Measurements from ENCODE around the gene RPS14. TPM values are rescaled to one million over a fixed set of nuclear protein-coding genes. Genes with fewer than 3 reads are reported as not detected.

Gene RPS14
- total and polyA plus RNA-seq, 2 of the 4 experiments (the other 2 are of a cell fraction), result 6,296 to 7,310 TPM

- BruUV-seq (replicated peaks), result no TSS peak
- peaks cover 5% of the 10 kb centered on the region; the same call in 1 of the 2 replicates for H3K9me1 ChIP-seq (ENCODE audit: insufficient read depth, low read length)
- no peak overlapping the region for H3K56ac ChIP-seq (ENCODE audit: extremely low read depth, insufficient read depth, low read length)
- H3K9ac ChIP-seq (ENCODE audit: low read depth, low read length), result no peak overlapping the region
- peaks cover 25 to 43% of the 10 kb centered on the region in 2 experiments for H3K79me1 ChIP-seq (ENCODE audit: low read depth in 1 of 2, low read length in 2 of 2)
- TF ChIP-seq BHLHE40 (IDR thresholded peaks at IDR 0.05; ENCODE audit: low read depth, low read length) (no peak), CHD1 (IDR thresholded peaks at IDR 0.05; ENCODE audit: low read depth, low read length) (no peak), POLR2A (IDR thresholded peaks at IDR 0.05; ENCODE audit: low read depth, low read length) (no peak), RFX5 (IDR thresholded peaks at IDR 0.05; ENCODE audit: low read depth, low read length) (no peak), SMC3 (IDR thresholded peaks at IDR 0.05; ENCODE audit: low read depth, low read length) (no peak), ELK1 (IDR thresholded peaks at IDR 0.05; ENCODE audit: borderline replicate concordance, low read depth, low read length) (no peak), RAD21 (IDR thresholded peaks at IDR 0.05; ENCODE audit: low read length) (no peak), CTCF (conservative IDR thresholded peaks at IDR 0.05; ENCODE audit: low read depth, low read length) (no peak), CEBPB (IDR thresholded peaks at IDR 0.05; ENCODE audit: low read depth, low read length) (no peak)
- H2AK9ac ChIP-seq (replicated peaks; ENCODE audit: low read depth, low read length, poor library complexity), result no peak overlapping the region
- H3K9me3 ChIP-seq (ENCODE audit: control insufficient read depth, insufficient read depth, low read length), result no peaks in the 10 kb centered on the region
- dilution Hi-C loops (cut with HindIII; ENCODE audit: low sequenced_read_pairs, unreplicated experiment) (no loop called here), intact Hi-C loops (cut with micrococcal nuclease) (no loop called here), in situ Hi-C loops (cut with MboI; ENCODE audit: low sequenced_read_pairs) (loop anchor here (25.0 kb wide), 2 partner anchors 605 to 805 kb away; no protein-coding TSS in a partner anchor)
- H2BK5ac ChIP-seq (ENCODE audit: low read depth, low read length, poor library complexity, severe bottlenecking), result no peak overlapping the region
- ChIA-PET POLR2A (ENCODE audit: unreplicated experiment) (interaction anchor here (0.7 kb wide), 1 partner anchor 631 kb away, joined by 3 read pairs; no protein-coding TSS in a partner anchor), CTCF (no interaction called here)
- WGBS, 2 experiments (ENCODE audit: extremely low coverage in 2 of 2, insufficient read length in 1 of 2), result 61% methylated on average over 11 of the region's 18 CpGs; no CpG with 5 or more reads in 1 of the 2 experiments
- H3K36me3 ChIP-seq (ENCODE audit: control insufficient read depth, insufficient read depth, low read length), result peaks cover 44% of the 10 kb centered on the region
- no peak overlapping the region for H2BK120ac ChIP-seq (ENCODE audit: low read depth, low read length)
- no peak overlapping the region for H4K5ac ChIP-seq (ENCODE audit: low read depth, low read length)
- H2BK20ac ChIP-seq (ENCODE audit: low read depth, low read length), result no peak overlapping the region
- no peak overlapping the region for H3K4me2 ChIP-seq (ENCODE audit: low read depth, low read length)
- no peak overlapping the region for H3K4me3 ChIP-seq (ENCODE audit: insufficient read depth, low read depth, low read length)
- no peak overlapping the region for H3K18ac ChIP-seq (ENCODE audit: low read depth, low read length)
- H3K4ac ChIP-seq (ENCODE audit: low read depth, low read length), result no peak overlapping the region
- peaks cover 51% of the 10 kb centered on the region for H4K20me1 ChIP-seq (ENCODE audit: insufficient read depth, low read length)
- no peak overlapping the region for H4K8ac ChIP-seq (ENCODE audit: low read depth in 2 of 2, low read length in 2 of 2)
- H4K91ac ChIP-seq (ENCODE audit: insufficient read depth, low read depth, low read length), result no peak overlapping the region
- no peak overlapping the region for H3K27ac ChIP-seq (ENCODE audit: insufficient read depth, low read length)
- H2AFZ ChIP-seq (replicated peaks; ENCODE audit: low read length, poor library complexity), result no peak overlapping the region
- DNase-seq (no peak), ATAC-seq (ENCODE audit: low read depth) (peak; percentile 13)
- H2AK5ac ChIP-seq (ENCODE audit: low read depth, low read length), result no peak overlapping the region
- H3K14ac ChIP-seq (replicated peaks; ENCODE audit: low read depth, low read length), result no peak overlapping the region
- no peaks in the 10 kb centered on the region for H3K27me3 ChIP-seq (ENCODE audit: control insufficient read depth, insufficient read depth, low read length)
- no peak overlapping the region for H3K23ac ChIP-seq (ENCODE audit: low read depth, low read length)
- H3K4me1 ChIP-seq (ENCODE audit: control insufficient read depth, insufficient read depth, low read length), result no peaks in the 10 kb centered on the region
- no peak overlapping the region for H2BK15ac ChIP-seq (ENCODE audit: low read depth, low read length)
These were observed 7.5 kb downstream of the RPS14 start for GRCh38 chr5:150441813-150442698.
